Left colon (tissue), 2 donors: ENCODE measurements around the gene RNF213. TPM values are rescaled to one million over a fixed set of nuclear protein-coding genes. Genes with fewer than 3 reads are reported as not detected.
"Not testable (repeated sequence)": the region's sequence is repeated elsewhere in the genome, so short reads cannot be mapped to it uniquely, and the experiment has no call there.

ENCODE experiments used
- ATAC-seq: fragments of 200-7000 bp; cut with Tn5 transposase; one replicate; pipeline ENCODE4 v1.9.1; 2020; ENCODE audit warnings: mild to moderate bottlenecking, moderate library complexity
- DNase-seq, 2 donors: peaks; one replicate each; pipeline ENCODE4 v3.0.0-alpha.2; 2020
- intact Hi-C, 2 donors: fragments of 100-400 bp; cut with DNase I in 1 of 2; cut with micrococcal nuclease in 1 of 2; formaldehyde crosslinking; loops; one replicate each; pipeline versions ENCODE4 v1.11.2 to v1.14.0; 2022; cut with DNase I, micrococcal nuclease
- total RNA-seq, 2 donors: library from RNA; stranded (reverse); fragmentation: NEBNext Ultra II Directional; extraction: Animal tissue kit (Norgen Biotek cat#: 25700); gene quantifications; one replicate each; pipeline ENCODE4 v1.2.1, GENCODE V29; 2021
- donor health status: DM: no; HTN: no; CAD: no.
- donor health status: DM: yes; HTN: yes; CAD: no.

The RNF213 gene
- total RNA-seq, 2 donors from 2014 or later = 95.9 to 142 TPM

- intact Hi-C loops = no loop called here
- no peak for DNase-seq
- ATAC-seq = no peak
Observed at GRCh38 chr17:80328634-80329380, 68.2 kb downstream of the RNF213 start.

DNA sequence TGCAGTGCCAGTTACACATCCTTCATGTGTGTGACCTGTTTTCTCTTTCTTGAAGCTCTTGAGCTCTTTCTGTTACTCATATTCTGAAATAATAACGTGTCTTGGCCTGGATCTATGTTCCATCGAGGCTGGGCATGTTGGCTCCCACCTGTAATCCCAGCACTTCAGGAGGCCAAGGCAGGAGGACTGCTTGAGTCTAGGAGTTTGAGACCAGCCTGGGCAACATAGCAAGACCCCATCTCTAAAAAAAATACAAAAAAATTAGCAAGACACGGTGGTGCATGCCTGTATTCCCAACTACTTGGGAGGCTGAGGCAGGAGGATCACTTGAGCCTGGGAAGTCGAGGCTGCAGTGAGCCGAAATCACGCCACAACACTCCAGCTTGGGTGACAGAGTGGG lies 68.8 kb downstream of the RNF213 start:
- ATAC-seq, DNase-seq, intact Hi-C loops: not testable (repeated sequence)

- no peak for DNase-seq
- ATAC-seq = no peak
- intact Hi-C loops = no loop called here
Observed at GRCh38 chr17:80330276-80330675, 69.6 kb downstream of the RNF213 start.

DNA sequence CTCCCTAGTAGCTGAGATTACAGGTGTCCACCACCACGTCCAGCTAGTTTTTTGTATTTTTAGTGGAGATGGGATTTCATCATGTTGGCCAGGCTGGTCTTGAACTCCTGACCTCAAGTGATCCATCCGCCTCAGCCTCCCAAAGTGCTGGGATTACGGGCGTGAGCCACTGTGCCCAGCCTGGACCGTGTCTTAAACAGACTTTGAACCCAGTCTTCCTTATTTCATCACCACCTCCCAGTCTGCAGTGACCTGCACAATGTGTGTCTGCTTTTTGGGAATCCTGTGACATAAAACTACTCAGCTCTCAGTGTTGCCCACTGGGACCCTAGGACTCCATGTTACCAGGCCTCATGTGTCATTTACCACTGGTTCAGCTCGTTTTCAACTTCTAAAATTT lies 70.3 kb downstream of the RNF213 start:
- DNase-seq, intact Hi-C loops: not testable (repeated sequence)
- peak; percentile 61 for ATAC-seq

DNA sequence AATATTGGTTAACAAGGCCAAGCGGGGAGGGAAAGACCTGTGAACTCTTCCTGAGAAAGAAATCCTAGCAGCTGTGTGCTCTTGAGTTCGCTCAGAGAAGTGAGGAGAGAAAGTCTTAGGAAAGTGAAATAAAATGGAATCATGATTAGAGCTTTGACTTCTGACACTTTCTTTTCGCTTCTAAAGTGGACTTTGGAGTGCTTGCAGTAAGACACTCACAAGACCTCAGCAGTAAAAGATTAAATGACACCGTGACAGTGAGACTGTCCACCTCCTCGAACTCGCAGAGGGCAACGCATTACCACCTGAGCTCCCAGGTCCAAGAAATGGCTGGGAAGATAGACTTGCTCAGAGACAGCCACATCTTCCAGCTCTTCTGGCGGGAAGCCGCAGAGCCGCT lies 71.2 kb downstream of the RNF213 start:
- ATAC-seq = peak; percentile 68
- intact Hi-C loops = no loop called here
- DNase-seq = no peak

DNA sequence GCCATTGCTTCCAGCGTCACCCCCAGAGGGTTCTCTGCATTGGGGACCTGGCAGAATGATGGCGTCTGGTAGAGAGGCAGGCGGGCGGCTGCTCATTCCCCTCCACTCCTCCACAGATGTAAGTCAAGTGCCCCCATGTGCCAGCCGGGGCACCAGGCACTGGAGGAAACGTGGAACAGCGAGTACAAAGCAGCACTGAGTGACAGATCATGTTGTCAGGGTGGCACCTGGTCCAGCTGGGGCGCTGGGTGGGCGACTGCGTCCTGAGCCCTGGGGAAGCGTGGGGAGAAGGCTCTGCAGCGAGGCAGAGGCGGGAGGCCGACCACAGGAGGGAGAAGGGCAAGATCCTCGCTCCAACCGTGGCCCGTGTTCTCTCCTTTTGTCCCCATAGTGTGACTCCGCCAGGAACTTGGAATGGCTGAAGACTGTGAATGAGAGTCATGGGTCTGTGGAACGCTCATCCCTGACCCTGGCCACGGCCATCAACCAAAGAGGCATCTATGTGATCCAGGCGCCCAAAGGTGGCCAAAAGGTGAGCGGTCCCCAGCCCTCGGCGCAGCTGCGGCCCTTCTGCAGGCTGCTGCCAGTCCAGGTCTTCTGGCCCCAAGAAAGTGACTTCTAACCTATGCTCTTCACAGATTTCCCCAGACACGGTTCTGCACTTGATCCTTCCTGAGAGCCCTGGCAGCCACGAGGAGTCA lies 76.7 kb downstream of the RNF213 start:
- ATAC-seq = no peak
- intact Hi-C loops = no loop called here
- DNase-seq = no peak

DNA sequence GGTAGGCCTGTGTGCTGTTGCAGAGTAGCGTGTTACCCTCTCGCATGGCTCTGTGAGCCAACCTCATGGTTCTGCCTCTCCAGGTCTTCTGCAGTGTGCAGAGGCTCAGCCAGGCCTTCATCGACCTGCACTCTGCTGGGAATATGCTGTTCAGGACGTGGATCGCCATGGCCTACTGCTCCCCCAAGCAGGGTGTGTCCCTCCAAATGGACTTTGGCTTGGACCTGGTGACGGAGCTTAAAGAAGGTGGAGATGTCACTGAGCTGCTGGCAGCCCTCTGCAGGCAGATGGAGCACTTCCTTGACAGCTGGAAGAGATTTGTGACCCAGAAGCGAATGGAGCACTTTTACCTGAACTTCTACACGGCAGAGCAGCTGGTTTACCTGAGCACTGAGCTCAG lies 78.5 kb downstream of the RNF213 start:
- intact Hi-C loops = no loop called here
- ATAC-seq = peak; percentile 99
- DNase-seq = peak; percentile 57 to 62

GRCh38 chr17:80339731-80340456 lies 79.2 kb downstream of the RNF213 start:
- no peak for ATAC-seq
- no peak for DNase-seq
- intact Hi-C loops = no loop called here

- ATAC-seq (no peak), DNase-seq (no peak)
- intact Hi-C loops = no loop called here
Observed at GRCh38 chr17:80345321-80345720, 84.7 kb downstream of the RNF213 start.

GRCh38 chr17:80345841-80346497 lies 85.3 kb downstream of the RNF213 start:
- no peak for ATAC-seq
- no peak for DNase-seq
- intact Hi-C loops = no loop called here

DNA sequence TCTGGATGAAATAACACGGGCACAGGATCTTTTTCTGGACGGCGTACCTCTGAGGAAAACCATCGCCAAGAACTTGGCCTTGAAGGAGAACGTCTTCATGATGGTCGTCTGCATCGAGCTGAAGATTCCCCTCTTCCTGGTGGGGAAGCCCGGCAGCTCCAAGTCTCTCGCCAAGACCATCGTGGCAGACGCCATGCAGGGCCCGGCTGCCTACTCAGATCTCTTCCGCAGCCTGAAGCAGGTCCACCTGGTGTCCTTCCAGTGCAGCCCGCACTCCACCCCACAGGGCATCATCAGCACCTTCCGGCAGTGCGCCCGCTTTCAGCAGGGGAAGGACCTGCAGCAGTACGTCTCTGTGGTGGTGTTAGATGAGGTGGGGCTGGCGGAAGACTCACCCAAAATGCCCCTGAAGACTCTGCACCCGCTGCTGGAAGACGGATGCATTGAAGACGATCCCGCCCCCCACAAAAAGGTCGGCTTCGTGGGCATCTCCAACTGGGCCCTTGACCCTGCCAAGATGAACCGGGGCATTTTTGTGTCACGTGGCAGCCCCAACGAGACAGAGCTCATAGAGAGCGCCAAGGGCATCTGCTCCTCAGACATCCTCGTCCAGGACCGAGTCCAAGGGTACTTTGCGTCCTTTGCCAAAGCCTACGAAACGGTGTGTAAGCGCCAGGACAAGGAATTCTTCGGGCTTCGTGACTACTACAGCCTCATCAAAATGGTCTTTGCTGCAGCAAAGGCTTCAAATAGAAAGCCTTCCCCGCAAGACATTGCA lies 86.0 kb downstream of the RNF213 start:
- ATAC-seq (no peak), DNase-seq (no peak)
- intact Hi-C loops = no loop called here

- DNase-seq (no peak), ATAC-seq (no peak)
- intact Hi-C loops = no loop called here
Observed at GRCh38 chr17:80347536-80347935, 86.9 kb downstream of the RNF213 start.

DNA sequence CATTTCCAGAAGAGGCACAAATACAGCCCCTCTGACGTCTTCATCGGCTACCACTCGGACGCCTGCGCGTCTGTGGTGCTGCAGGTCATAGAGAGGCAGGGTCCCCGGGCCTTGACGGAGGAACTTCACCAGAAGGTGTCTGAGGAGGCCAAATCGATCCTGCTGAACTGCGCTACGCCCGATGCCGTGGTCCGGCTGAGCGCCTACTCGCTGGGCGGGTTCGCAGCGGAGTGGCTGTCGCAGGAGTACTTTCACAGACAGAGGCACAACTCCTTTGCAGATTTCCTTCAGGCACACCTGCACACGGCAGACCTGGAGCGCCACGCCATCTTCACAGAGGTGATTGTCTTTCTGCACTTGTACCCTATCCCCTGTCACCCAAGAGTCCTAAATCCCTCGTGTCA lies 87.3 kb downstream of the RNF213 start:
- ATAC-seq (no peak), DNase-seq (no peak)
- intact Hi-C loops = no loop called here

- intact Hi-C loops = no loop called here
- DNase-seq (no peak), ATAC-seq (no peak)
Observed at GRCh38 chr17:80348551-80349150, 88.0 kb downstream of the RNF213 start.

DNA sequence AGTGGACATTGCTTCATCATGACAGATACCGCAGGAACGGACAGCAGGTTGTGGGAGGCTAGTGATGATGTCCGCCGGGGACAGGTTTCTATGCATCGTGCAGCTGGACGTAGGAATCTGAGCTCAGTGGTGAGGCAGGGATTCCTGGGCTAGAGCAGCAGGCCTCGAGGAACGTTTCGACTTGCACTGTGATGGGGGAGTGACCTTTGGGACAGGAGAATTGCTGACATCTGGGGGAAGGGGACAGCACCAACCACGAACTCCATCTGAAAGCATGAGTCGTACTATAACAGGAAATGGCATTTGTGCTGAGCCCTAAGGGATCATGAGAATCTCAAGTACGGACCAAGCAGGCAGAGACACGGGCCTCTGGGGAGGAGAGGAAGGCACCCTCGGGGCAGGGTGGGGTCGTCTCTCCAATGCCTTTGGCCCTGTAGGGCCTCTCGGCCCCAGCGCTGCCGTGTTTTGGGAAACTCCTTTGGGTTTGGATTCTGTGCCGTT lies 88.5 kb downstream of the RNF213 start:
- ATAC-seq (no peak), DNase-seq (no peak)
- intact Hi-C loops = no loop called here

GRCh38 chr17:80349751-80350150 lies 89.1 kb downstream of the RNF213 start:
- DNase-seq = no peak
- intact Hi-C loops = no loop called here
- ATAC-seq = no peak

- no peak for DNase-seq
Observed at GRCh38 chr17:80352216-80352895, 91.7 kb downstream of the RNF213 start.

More at GRCh38 chr17:80352216-80352895, 91.7 kb downstream of the RNF213 start:
- ATAC-seq = no peak
- intact Hi-C loops = no loop called here
